Non-pigmented ciliary epithelial cell (primary cell): ENCODE data around the gene CARHSP1.
"Not testable (repeated sequence)": the region's sequence is repeated elsewhere in the genome, so short reads cannot be mapped to it uniquely, and the experiment has no call there.

ENCODE experiments used
- DNase-seq: peaks from one replicate; pipeline ENCODE4 v3.0.0-alpha.2; 2010; ENCODE audit warnings: low read depth

The CARHSP1 gene

GRCh38 chr16:8868416-8869211 lies at the start of gene CARHSP1:
CARHSP1 (minus strand) TSS chr16:8869006; CDS start chr16:8859328, 9,678 bp downstream.
- no peak for DNase-seq

DNA sequence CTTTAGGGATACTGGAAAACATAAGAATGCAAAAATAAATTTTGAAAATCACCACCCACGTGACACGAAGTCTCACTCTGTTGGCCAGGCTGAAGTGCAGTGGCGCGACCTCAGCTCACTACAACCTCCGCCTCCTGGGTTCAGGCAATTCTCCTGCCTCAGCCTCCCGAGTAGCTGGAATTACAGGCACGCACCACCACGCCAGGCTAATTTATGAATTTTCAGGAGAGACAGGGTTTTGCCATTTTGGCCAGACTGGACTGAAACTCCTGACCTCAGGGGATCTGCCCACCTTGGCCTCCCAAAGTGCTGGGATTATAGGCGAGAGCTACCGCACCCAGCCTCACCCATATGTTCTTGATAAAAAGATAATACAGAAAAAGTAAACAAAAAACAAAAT lies 48.5 kb upstream of the CARHSP1 start:
- DNase-seq, result not testable (repeated sequence)

GRCh38 chr16:8916541-8917225 lies 47.9 kb upstream of the CARHSP1 start:
- no peak for DNase-seq

DNA sequence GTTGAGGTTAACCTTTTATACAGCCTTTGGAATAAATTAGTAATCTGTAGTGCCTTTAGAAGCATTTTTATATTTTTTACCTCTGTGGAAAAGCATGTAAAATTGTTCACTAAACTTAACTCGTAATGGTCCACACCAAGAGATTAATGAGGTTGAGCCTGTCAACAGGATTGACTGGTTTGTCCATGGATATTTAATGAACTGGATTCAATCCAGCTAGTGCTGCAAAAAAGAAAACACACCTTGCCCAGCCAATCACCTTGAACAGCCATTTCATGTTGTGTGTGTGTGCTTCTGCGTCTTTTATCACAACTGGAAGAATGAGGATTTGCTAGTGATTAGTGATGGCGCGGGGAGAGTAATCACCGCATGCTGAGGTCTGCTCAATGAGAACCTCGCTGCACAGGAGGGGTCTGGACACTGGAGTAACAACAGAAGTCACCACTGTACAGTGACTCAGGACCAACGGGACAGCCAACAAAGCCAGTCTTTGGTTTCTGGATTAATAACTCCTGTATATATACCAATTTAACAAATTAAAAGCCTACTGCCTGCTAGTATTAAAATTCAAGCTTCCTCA lies 47.0 kb upstream of the CARHSP1 start:
- no peak for DNase-seq

DNA sequence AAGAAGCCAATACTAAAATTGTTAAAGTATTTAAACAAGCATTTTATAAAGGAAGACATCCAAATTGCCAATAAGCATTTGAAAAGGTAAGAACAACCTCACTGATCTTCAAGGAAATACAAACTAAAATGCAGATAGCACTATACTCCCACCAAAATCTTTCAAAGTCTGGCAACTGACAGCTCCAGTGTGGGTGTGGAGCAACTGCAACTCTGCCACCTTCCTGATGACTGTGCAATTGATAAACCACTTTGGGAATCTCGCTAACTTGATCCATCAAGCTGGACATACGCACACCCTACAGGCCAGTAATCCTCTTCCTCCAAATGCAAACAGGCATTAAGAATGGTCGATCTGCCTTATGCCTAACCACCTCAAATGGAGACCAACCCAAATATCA lies 45.3 kb upstream of the CARHSP1 start:
- no peak for DNase-seq

DNA sequence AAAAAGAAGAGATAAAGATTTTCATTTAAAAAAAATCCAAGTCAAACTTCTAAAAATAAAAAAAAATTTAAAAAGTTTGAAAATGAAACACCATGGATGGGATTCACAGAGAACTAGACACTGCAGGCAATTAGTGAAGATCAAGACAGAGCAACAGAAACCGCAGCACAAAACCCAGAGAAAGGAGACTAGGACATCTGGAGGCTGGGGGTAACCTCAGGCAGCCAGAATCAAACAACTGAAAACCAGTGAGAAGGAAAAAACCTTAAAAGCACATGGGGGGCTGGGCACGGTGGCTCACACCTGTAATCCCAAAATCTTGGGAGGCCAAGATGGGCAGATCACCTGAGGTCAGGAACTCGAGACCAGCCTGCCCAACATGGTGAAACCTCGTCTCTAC lies 44.0 kb upstream of the CARHSP1 start:
- no peak for DNase-seq

DNA sequence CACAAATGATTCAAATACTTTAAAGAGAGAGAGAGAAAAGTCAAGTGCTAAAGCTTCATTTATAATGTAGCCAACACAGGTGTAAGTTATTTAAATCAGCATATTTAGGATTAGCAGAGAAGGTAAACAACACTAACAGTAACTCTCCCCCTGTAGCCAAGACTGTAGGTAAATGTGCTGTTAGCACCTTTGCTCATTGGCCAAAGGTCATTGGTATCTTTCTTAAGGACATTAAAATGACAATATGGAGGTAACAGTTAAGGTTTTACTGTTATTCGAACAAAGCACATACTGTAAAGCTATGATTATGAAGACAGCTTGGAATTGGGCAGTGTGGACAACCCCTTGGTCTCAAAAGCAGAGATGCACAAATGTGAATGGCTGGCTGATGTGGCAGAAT lies 42.0 kb upstream of the CARHSP1 start:
- DNase-seq, result no peak

- DNase-seq, result no peak
Measured at GRCh38 chr16:8908810-8909468, 40.1 kb upstream of the CARHSP1 start.

GRCh38 chr16:8907096-8907495 lies 38.3 kb upstream of the CARHSP1 start:
- DNase-seq, result no peak

- no peak for DNase-seq
Measured at GRCh38 chr16:8905795-8906591, 37.2 kb upstream of the CARHSP1 start.

GRCh38 chr16:8905168-8905762 lies 36.5 kb upstream of the CARHSP1 start:
- DNase-seq, result no peak

DNA sequence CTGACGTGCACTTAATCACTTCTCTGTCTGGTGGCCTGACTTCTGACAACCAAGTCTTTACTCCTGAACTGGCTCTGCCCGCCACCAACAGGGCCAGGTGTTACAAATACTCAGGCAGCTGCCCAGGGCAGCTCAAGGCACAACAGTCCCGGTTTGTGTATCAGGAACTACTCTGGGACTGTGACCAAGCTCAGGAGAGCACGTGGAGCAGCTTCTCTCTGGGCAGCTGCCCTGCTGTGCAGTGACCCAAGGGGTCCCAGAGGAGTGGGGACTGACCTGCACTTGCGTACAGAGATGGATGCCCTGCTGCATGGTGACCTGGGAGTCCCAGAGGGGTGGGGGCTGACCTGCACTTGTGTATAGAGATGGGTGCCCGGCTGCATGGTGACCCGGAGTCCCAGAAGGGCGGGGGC lies 35.2 kb upstream of the CARHSP1 start:
- DNase-seq, result no peak

DNA sequence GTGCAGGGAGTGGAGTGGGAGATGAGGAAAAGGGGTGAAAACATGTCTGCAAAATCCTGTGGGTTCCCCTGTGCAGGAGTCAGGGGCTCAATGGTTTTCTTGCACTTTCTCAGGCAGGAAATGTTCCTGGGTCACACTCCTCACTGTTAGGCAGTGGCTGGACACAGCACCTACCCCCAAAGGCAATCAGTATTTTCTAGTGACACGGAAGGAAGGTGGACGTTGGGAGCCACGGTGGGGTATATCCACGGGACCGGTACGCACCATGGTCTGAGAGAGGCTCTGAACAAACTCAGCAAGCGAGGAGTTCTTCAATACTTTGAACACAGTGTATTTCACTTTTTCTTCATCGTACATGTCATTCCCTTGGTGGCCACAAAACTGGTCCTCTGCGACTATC lies 34.2 kb upstream of the CARHSP1 start:
- DNase-seq, result no peak

DNA sequence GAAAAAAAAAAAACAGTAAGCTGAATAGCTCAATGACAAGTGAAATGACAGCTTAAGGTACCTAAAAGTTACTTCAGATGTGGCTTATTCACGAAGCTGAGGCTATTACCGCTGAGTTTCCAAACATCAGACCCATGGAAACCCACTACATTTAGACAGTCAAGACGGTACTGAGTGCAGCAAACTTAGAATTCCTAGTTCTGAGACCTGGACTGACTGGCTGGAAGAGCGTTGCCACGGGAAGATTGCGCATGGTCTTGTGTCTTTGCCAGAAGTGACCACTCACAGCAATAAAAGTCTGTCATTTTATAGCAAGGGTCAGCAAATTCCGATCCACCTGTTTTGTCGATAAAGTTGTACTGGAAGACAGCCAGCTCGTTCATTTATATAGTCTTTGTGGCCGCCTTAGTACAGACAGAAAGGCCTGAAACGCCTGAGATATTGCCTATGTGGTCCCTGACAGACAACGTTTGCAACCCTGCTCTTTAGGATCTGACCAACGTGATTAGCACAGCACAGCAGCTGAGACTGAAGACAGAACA lies 32.6 kb upstream of the CARHSP1 start:
- no peak for DNase-seq

DNA sequence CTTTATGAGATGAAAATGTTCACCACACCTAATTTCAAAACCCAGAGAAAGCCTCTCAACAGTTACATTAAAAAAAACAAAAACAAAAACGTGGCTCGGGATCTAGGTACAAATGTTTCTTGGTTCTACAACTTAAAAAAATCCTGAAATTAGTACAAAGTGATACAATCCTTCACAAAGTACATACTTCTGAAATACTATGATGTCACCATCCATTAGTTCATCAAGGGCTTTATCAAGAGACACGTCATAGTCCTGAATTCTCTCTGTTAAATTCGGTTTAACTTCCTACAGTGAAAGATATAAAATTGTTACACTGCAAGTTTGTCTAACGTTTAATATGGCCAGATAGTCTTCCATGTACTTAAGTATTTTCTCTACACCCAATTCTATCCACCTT lies 31.5 kb upstream of the CARHSP1 start:
- no peak for DNase-seq

- no peak for DNase-seq
Measured at GRCh38 chr16:8899709-8900317, 31.0 kb upstream of the CARHSP1 start.

DNA sequence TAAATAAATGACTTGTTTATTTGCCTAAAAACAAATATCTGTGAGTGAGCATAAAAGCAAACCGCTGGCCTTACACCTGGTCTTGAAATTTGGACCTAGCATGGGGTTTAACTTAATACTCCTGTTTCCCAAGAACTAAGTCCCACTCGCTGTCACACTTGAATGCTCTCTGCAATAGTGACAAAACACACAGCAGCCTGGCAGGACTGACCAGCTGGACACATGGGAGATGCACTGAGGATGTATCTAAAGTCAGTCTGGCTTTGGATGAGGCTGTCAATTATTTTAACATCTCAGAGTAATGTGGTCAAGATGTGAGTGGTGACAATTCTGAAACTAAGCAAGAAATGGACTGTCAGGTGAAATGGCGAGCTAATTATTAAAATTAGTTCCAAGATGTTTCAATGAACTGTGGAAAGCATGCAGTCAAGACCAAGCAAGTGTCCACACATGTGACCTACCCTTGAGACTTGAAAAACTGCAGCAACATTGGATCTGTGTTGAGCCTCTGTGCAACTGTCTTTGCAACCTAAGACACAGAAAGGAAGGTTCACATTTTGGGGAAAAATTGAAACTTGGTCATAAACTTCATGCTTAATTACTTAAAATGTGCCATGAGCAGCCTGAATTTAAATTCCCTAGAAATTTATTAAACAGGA lies 30.0 kb upstream of the CARHSP1 start:
- DNase-seq, result no peak

DNA sequence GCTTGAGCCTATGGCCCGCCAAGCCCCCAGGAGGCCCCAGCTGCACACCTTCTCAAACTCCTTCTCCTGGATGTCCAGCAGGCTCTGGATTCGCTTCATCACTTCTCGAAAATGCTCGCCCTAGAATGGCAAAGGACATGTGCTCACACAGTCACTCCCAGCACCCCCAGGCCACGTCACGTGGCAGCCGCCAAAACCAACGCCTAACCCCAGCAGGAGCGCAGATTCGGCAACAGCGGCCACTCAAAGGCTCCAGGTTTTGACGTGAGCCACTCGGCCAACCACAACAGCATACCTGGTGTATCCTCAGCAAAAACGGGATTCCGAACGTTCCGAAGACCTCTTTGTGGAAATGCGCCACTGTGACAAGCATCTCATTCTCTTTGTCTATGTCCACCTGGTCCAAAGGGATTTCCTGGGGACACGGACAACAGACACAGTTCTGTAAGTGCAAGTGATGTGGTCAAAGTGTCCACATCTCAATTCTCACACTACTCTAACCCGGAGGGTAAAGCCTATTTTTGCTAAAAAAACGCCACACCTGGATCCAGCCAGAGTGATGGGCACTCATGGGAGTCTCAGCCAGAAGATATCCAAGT lies 26.0 kb upstream of the CARHSP1 start:
- DNase-seq, result no peak

DNA sequence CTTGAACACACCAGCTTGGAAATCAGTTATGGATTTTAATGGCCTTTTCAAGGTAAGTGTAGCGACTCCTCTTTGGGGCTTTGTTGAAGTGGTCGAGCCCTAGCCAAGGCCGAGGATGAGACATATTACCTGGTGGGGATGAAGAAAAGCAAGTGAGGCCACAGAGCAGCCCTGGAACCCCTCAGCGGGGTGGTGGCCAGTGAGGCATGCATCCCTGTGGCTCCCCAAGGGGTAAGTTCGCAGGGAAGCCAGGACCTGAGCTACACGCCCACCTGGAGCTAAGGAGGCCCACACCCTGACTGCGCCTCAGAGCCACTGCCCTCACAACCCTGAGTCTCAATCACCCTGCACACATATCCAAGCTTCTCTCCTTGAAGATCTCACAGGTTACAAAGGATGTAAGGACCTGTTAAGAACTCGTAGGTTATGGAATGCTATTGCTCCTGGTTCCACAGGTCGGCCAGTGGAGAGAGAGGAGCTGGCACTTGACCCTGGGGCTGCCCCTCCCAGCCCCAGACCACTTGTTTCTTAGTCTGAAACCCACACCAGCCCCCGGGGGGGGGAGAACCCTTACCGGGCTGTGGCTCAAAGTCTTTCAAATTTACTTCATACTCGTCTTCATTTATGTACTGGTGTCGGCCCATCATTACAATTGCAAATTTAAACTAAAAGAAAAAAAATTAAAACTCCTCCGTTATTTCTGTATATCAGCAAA lies 25.3 kb upstream of the CARHSP1 start:
- DNase-seq, result no peak
